B cell (primary cell): ENCODE data around the gene AEBP1.

Experiments used
- CTCF ChIP-seq: fragments of 200-600 bp; IDR thresholded peaks from one replicate; pipeline ENCODE4 v1.8.0; 2022; ENCODE audit warnings: antibody characterized with exemption, mild to moderate bottlenecking
- EZH2 ChIP-seq: IDR thresholded peaks from 2 replicates; pipeline ENCODE4 v1.6.1; 2012; ENCODE audit warnings: borderline replicate concordance, low read depth, mild to moderate bottlenecking, moderate library complexity, low read length; ENCODE audit not compliant: insufficient read depth, poor library complexity, severe bottlenecking

- TF ChIP-seq CTCF (no peak), EZH2 (no peak)
Measured at GRCh38 chr7:44119829-44120380, 15.8 kb downstream of the AEBP1 start.
